ENCODE data around the gene KANSL1. TPM values are rescaled to one million over a fixed set of nuclear protein-coding genes. Genes with fewer than 3 reads are reported as not detected.

Gene KANSL1
- total RNA-seq, 1 experiment from 2014 or later = 72.7 TPM

GRCh38 chr17:46110219-46110618 lies 83.0 kb downstream of the KANSL1 start (continued):
- TF ChIP-seq ZNF671 (CRISPR knock-in tag; IDR thresholded peaks at IDR 0.05) (no peak), SMAD4 (CRISPR knock-in tag; IDR thresholded peaks at IDR 0.05) (no peak), ATF3 (CRISPR knock-in tag; conservative IDR thresholded peaks at IDR 0.05) (no peak), E2F1 (CRISPR knock-in tag; IDR thresholded peaks at IDR 0.05) (no peak), CREM (CRISPR knock-in tag; IDR thresholded peaks at IDR 0.05) (no peak), ERG (CRISPR knock-in tag; IDR thresholded peaks at IDR 0.05) (no peak), E2F4 (CRISPR knock-in tag; IDR thresholded peaks at IDR 0.05; ENCODE audit: borderline replicate concordance, low read depth) (no peak), NR3C1 (CRISPR knock-in tag; conservative IDR thresholded peaks at IDR 0.05; ENCODE audit: low read depth) (no peak)

GRCh38 chr17:46109603-46110189 lies 83.5 kb downstream of the KANSL1 start:
- ATAC-seq (no peak), DNase-seq (ENCODE audit: low spot score) (no peak)
- Mint-ChIP-seq H3K36me3 (no peaks in the 10 kb centered on the region), H3K4me1 (peaks cover 77% of the 10 kb centered on the region), H3K27ac (peak overlapping the region; percentile 56), H3K4me3 (no peak overlapping the region), H3K9me3 (no peaks in the 10 kb centered on the region), H3K27me3 (ENCODE audit: low read depth) (no peaks in the 10 kb centered on the region)
- TF ChIP-seq ZBTB43 (CRISPR knock-in tag; IDR thresholded peaks at IDR 0.05) = no peak
- TF ChIP-seq MXD4 (CRISPR knock-in tag; IDR thresholded peaks at IDR 0.05; ENCODE audit: borderline replicate concordance) = no peak
- TF ChIP-seq PRRX2 (CRISPR knock-in tag; IDR thresholded peaks at IDR 0.05) = no peak
- no peak for TF ChIP-seq ATF3 (CRISPR knock-in tag; conservative IDR thresholded peaks at IDR 0.05)
- TF ChIP-seq KAT7 (CRISPR knock-in tag; IDR thresholded peaks at IDR 0.05; ENCODE audit: borderline replicate concordance) = no peak
- CTCF ChIA-PET = interaction anchor here (1.2 kb wide), 1 partner anchor 11 kb away, joined by 3 read pairs; no protein-coding TSS in a partner anchor
- POLR2A ChIA-PET = no interaction called here

GRCh38 chr17:46108550-46109110 lies 84.6 kb downstream of the KANSL1 start:
- POLR2A ChIA-PET = interaction anchor here (0.6 kb wide), 1 partner anchor 45 kb away, joined by 3 read pairs; no protein-coding TSS in a partner anchor
- Mint-ChIP-seq H3K27ac (peak overlapping the region; percentile 73), H3K4me3 (no peak overlapping the region), H3K9me3 (no peaks in the 10 kb centered on the region), H3K4me1 (peaks cover 77% of the 10 kb centered on the region), H3K36me3 (no peaks in the 10 kb centered on the region), H3K27me3 (ENCODE audit: low read depth) (no peaks in the 10 kb centered on the region)
- DNase-seq (ENCODE audit: low spot score) = no peak
- TF ChIP-seq FOXP4 (CRISPR knock-in tag; IDR thresholded peaks at IDR 0.05) (no peak), GABPB1 (CRISPR knock-in tag; IDR thresholded peaks at IDR 0.05) (peak; percentile 77), ATF2 (CRISPR knock-in tag; IDR thresholded peaks at IDR 0.05; ENCODE audit: borderline replicate concordance, low read depth) (no peak), ZSCAN18 (CRISPR knock-in tag; IDR thresholded peaks at IDR 0.05) (no peak), ZBTB21 (CRISPR knock-in tag; IDR thresholded peaks at IDR 0.05; ENCODE audit: borderline replicate concordance) (no peak), ERG (CRISPR knock-in tag; IDR thresholded peaks at IDR 0.05) (no peak)
- ATAC-seq = no peak
- CTCF ChIA-PET = interaction anchor here (1.0 to 1.5 kb wide), 3 partner anchors 9 to 104 kb away, joined by 3 to 4 read pairs (median 4); no protein-coding TSS in a partner anchor

Data from WTC11 (cell line).